ENCODE measurements around the gene PREPL. TPM values are rescaled to one million over a fixed set of nuclear protein-coding genes. Genes with fewer than 3 reads are reported as not detected.

Gene PREPL
- total and polyA plus RNA-seq, 10 of the 15 experiments (the other 5 are each of a cell fraction or from before 2014, with no cell fraction given): 9.2 to 43.0 (median 20.4) TPM

DNA sequence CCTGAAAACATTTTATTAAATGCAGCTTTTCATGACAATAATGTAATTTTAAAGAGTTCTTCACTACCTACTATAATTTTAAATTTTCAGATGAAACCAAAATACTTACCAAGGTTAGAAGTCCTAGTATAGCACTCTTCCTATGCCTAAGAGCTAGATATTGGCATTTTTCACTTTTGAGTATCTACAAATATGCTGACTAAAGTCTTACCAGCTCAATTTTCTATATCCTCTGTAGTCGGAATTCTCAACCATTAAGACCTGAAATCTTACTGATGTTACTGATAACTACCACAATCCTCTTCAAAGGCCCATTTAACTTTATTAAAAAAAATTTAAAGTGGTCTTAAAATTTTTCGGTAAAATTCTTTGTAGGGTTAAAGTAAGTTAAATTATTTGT is 32.0 kb downstream of the PREPL start:
- Histone ChIP-seq H2AFZ (ENCODE audit: control insufficient read depth, low read depth, low read length) (no peak overlapping the region), H3K36me3 (ENCODE audit: control insufficient read depth in 2 of 2, insufficient read depth in 2 of 2, low read length in 1 of 2) (peaks cover 0 to 12% of the 10 kb centered on the region in 2 experiments; a peak in 1 of 4 replicates), H3K79me2 (ENCODE audit: control insufficient read depth, insufficient read depth, low read length) (no peaks in the 10 kb centered on the region), H3K9ac (ENCODE audit: control insufficient read depth, insufficient read depth, low read length) (no peak overlapping the region), H3K4me3 (no peak overlapping the region), H3K9me3 (replicated peaks; ENCODE audit: control insufficient read depth, insufficient read depth, low read length) (no peaks in the 10 kb centered on the region), H3K4me1 (ENCODE audit: control insufficient read depth, insufficient read depth, low read length) (no peaks in the 10 kb centered on the region), H3K27me3 (replicated peaks in 1 of 2; ENCODE audit: control insufficient read depth in 2 of 2, insufficient read depth in 2 of 2, low read length in 1 of 2) (no peaks in the 10 kb centered on the region), H3K4me2 (ENCODE audit: control insufficient read depth, insufficient read depth) (no peak overlapping the region), H3K27ac (ENCODE audit: control insufficient read depth, insufficient read depth) (no peak overlapping the region), H4K20me1 (ENCODE audit: control insufficient read depth, insufficient read depth) (no peaks in the 10 kb centered on the region)
- ATAC-seq (no peak), FAIRE-seq (peak; percentile 18), DNase-seq (ENCODE audit: low read depth, low spot score) (no peak)
- POLR2A ChIA-PET: no interaction called here
- in situ Hi-C loops (cut with MboI): no loop called here
- 96% methylated on average over 2 of the region's 2 CpGs for WGBS (ENCODE audit: insufficient coverage, insufficient replicate concordance, low lambda C conversion rate, missing lambda C conversion rate)
- TF ChIP-seq LARP7 (IDR thresholded peaks at IDR 0.05) (no peak), TCF7 (IDR thresholded peaks at IDR 0.05; ENCODE audit: borderline replicate concordance) (no peak), SIX5 (IDR thresholded peaks at IDR 0.05; ENCODE audit: low read depth, low read length, severe bottlenecking) (no peak), PAX8 (IDR thresholded peaks at IDR 0.05) (no peak), NFXL1 (IDR thresholded peaks at IDR 0.05; ENCODE audit: borderline replicate concordance) (no peak)
- BruUV-seq (replicated peaks): no TSS peak
- SMC1A ChIA-PET (ENCODE audit: uncharacterized antibody, unreplicated experiment): interaction anchor here (0.7 to 1.1 kb wide), 3 partner anchors 9 to 244 kb away, joined by 3 to 5 read pairs (median 3); no protein-coding TSS in a partner anchor
- intact Hi-C loops (cut with micrococcal nuclease; ENCODE audit: unreplicated experiment): no loop called here
- CTCF ChIA-PET: interaction anchor here (1.0 to 1.7 kb wide), 3 partner anchors 14 to 148 kb away, joined by 3 read pairs; no protein-coding TSS in a partner anchor
- RAD21 ChIA-PET (ENCODE audit: unreplicated experiment): interaction anchor here (0.6 to 1.0 kb wide), 2 partner anchors 11 to 643 kb away, joined by 3 read pairs; no protein-coding TSS in a partner anchor

DNA sequence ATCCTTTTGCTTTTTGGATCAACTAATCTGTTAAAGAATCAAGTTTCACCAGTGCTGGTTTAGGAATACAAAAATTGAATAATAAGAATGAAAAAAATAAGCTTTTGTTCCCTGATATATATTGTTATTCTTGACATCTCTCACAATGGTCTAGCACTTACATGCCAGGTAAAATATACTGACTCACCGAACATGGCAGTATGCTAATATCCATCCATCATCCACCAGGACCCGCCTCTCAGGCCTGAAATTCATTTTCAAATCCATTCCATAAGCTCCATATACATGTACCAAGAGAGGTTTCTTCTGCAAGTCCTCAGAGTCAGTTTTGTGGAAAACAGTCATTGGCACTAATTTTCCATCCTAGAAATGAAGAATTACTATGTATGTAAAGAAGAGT is 32.5 kb downstream of the PREPL start:
- ATAC-seq: no peak
- no peak overlapping the region for H2AFZ ChIP-seq (ENCODE audit: control insufficient read depth, low read depth, low read length)
- H3K9me3 ChIP-seq (replicated peaks; ENCODE audit: control insufficient read depth, insufficient read depth, low read length): no peaks in the 10 kb centered on the region
- no peak overlapping the region for H3K9ac ChIP-seq (ENCODE audit: control insufficient read depth, insufficient read depth, low read length)
- BruUV-seq (replicated peaks): no TSS peak
- 95% methylated on average over 2 of the region's 2 CpGs for WGBS (ENCODE audit: insufficient coverage, insufficient replicate concordance, low lambda C conversion rate, missing lambda C conversion rate)
- CTCF ChIA-PET: interaction anchor here (0.6 to 1.7 kb wide), 5 partner anchors 14 to 1209 kb away, joined by 3 to 4 read pairs (median 3); no protein-coding TSS in a partner anchor
- no peaks in the 10 kb centered on the region for H3K79me2 ChIP-seq (ENCODE audit: control insufficient read depth, insufficient read depth, low read length)
- no peak overlapping the region for H3K4me3 ChIP-seq
- no peak overlapping the region for H3K4me2 ChIP-seq (ENCODE audit: control insufficient read depth, insufficient read depth)
- no peak for DNase-seq (ENCODE audit: low read depth, low spot score)
- peaks cover 0 to 12% of the 10 kb centered on the region in 2 experiments; a peak in 1 of 4 replicates for H3K36me3 ChIP-seq (ENCODE audit: control insufficient read depth in 2 of 2, insufficient read depth in 2 of 2, low read length in 1 of 2)
- POLR2A ChIA-PET: no interaction called here
- in situ Hi-C loops (cut with MboI) (no loop called here), intact Hi-C loops (cut with micrococcal nuclease; ENCODE audit: unreplicated experiment) (no loop called here)
- H3K27me3 ChIP-seq (replicated peaks in 1 of 2; ENCODE audit: control insufficient read depth in 2 of 2, insufficient read depth in 2 of 2, low read length in 1 of 2): no peaks in the 10 kb centered on the region
- H4K20me1 ChIP-seq (ENCODE audit: control insufficient read depth, insufficient read depth): no peaks in the 10 kb centered on the region
- RAD21 ChIA-PET (ENCODE audit: unreplicated experiment): interaction anchor here (0.6 to 1.0 kb wide), 2 partner anchors 10 to 643 kb away, joined by 3 read pairs; no protein-coding TSS in a partner anchor
- SMC1A ChIA-PET (ENCODE audit: uncharacterized antibody, unreplicated experiment): interaction anchor here (0.7 to 1.1 kb wide), 3 partner anchors 10 to 244 kb away, joined by 3 to 5 read pairs (median 3); no protein-coding TSS in a partner anchor
- FAIRE-seq: no peak
- H3K27ac ChIP-seq (ENCODE audit: control insufficient read depth, insufficient read depth): no peak overlapping the region
- no peaks in the 10 kb centered on the region for H3K4me1 ChIP-seq (ENCODE audit: control insufficient read depth, insufficient read depth, low read length)
- TF ChIP-seq, protein P1, sequence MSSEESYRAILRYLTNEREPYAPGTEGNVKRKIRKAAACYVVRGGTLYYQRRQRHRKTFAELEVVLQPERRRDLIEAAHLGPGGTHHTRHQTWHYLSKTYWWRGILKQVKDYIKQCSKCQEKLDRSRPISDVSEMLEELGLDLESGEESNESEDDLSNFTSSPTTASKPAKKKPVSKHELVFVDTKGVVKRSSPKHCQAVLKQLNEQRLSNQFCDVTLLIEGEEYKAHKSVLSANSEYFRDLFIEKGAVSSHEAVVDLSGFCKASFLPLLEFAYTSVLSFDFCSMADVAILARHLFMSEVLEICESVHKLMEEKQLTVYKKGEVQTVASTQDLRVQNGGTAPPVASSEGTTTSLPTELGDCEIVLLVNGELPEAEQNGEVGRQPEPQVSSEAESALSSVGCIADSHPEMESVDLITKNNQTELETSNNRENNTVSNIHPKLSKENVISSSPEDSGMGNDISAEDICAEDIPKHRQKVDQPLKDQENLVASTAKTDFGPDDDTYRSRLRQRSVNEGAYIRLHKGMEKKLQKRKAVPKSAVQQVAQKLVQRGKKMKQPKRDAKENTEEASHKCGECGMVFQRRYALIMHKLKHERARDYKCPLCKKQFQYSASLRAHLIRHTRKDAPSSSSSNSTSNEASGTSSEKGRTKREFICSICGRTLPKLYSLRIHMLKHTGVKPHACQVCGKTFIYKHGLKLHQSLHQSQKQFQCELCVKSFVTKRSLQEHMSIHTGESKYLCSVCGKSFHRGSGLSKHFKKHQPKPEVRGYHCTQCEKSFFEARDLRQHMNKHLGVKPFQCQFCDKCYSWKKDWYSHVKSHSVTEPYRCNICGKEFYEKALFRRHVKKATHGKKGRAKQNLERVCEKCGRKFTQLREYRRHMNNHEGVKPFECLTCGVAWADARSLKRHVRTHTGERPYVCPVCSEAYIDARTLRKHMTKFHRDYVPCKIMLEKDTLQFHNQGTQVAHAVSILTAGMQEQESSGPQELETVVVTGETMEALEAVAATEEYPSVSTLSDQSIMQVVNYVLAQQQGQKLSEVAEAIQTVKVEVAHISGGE (CRISPR knock-in tag; IDR thresholded peaks at IDR 0.05): no peak
- TF ChIP-seq RFX5 (IDR thresholded peaks at IDR 0.05; ENCODE audit: low read depth, low read length) (no peak), SUZ12 (IDR thresholded peaks at IDR 0.05; ENCODE audit: unreplicated experiment) (no peak), BMI1 (IDR thresholded peaks at IDR 0.05; ENCODE audit: borderline replicate concordance) (no peak), ZNF384 (IDR thresholded peaks at IDR 0.05; ENCODE audit: borderline replicate concordance, low read depth, low read length) (no peak)
- TF ChIP-seq, protein P2, sequence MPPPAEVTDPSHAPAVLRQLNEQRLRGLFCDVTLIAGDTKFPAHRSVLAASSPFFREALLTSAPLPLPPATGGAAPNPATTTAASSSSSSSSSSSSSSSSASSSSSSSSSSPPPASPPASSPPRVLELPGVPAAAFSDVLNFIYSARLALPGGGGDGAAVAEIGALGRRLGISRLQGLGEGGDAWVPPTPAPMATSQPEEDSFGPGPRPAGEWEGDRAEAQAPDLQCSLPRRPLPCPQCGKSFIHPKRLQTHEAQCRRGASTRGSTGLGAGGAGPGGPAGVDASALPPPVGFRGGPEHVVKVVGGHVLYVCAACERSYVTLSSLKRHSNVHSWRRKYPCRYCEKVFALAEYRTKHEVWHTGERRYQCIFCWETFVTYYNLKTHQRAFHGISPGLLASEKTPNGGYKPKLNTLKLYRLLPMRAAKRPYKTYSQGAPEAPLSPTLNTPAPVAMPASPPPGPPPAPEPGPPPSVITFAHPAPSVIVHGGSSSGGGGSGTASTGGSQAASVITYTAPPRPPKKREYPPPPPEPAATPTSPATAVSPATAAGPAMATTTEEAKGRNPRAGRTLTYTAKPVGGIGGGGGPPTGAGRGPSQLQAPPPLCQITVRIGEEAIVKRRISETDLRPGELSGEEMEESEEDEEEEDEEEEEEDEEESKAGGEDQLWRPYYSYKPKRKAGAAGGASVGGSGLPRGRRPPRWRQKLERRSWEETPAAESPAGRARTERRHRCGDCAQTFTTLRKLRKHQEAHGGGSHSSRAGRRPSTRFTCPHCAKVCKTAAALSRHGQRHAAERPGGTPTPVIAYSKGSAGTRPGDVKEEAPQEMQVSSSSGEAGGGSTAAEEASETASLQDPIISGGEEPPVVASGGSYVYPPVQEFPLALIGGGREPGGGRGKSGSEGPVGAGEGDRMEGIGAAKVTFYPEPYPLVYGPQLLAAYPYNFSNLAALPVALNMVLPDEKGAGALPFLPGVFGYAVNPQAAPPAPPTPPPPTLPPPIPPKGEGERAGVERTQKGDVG (CRISPR knock-in tag; IDR thresholded peaks at IDR 0.05): no peak
